Liver (tissue), 9 donors: ENCODE data around the gene DDX24. TPM values are rescaled to one million over a fixed set of nuclear protein-coding genes. Genes with fewer than 3 reads are reported as not detected.

Experiments used
- DNase-seq: peaks from one replicate; pipeline ENCODE4 v3.0.0-alpha.2; 2017; ENCODE audit warnings: low spot score
- H3K27ac ChIP-seq, 2 donors: one replicate each; pipeline ENCODE4 v1.7.0; 2013; ENCODE audit warnings: inconsistent platforms in 2 of 2, low read length in 2 of 2, control low read depth in 1 of 2, low read depth in 1 of 2, mild to moderate bottlenecking in 1 of 2
- H3K27me3 ChIP-seq, 4 donors: one replicate each; pipeline versions ENCODE4 v1.6.1 to v1.7.0; 2013; ENCODE audit warnings: low read length in 3 of 4, inconsistent platforms in 1 of 4, mild to moderate bottlenecking in 1 of 4, moderate library complexity in 1 of 4; ENCODE audit not compliant: control insufficient read depth in 4 of 4, insufficient read depth in 4 of 4
- H3K36me3 ChIP-seq, 4 donors: one replicate each; pipeline versions ENCODE4 v1.6.1 to v1.7.0; 2013; ENCODE audit warnings: low read length in 3 of 4, mild to moderate bottlenecking in 3 of 4, low read depth in 1 of 4, moderate library complexity in 1 of 4; ENCODE audit not compliant: control insufficient read depth in 4 of 4, insufficient read depth in 3 of 4
- H3K4me1 ChIP-seq, 4 donors: one replicate each; pipeline versions ENCODE4 v1.6.1 to v1.7.0; 2013; ENCODE audit warnings: low read length in 3 of 4, mild to moderate bottlenecking in 3 of 4, moderate library complexity in 1 of 4; ENCODE audit not compliant: control insufficient read depth in 4 of 4, insufficient read depth in 4 of 4
- H3K4me3 ChIP-seq, 3 donors: one replicate each; pipeline versions ENCODE4 v1.6.1 to v1.7.0; 2013; ENCODE audit warnings: low read length in 3 of 3, control low read depth in 1 of 3, low read depth in 1 of 3, mild to moderate bottlenecking in 1 of 3
- H3K9ac ChIP-seq, 2 donors: one replicate each; pipeline ENCODE4 v1.7.0; 2013; ENCODE audit warnings: low read length in 2 of 2, mild to moderate bottlenecking in 2 of 2, moderate library complexity in 2 of 2, control low read depth in 1 of 2, low read depth in 1 of 2
- H3K9me3 ChIP-seq, 4 donors: one replicate each; pipeline versions ENCODE4 v1.6.1 to v1.7.0; 2013; ENCODE audit warnings: low read length in 3 of 4; ENCODE audit not compliant: control insufficient read depth in 4 of 4
- ATF3 ChIP-seq: IDR thresholded peaks from 2 replicates; pipeline ENCODE4 v1.6.1; 2016; ENCODE audit warnings: antibody characterized with exemption
- CTCF ChIP-seq: fragments of 150-350 bp; IDR thresholded peaks from 2 replicates; pipeline ENCODE4 v1.5.1; 2017; ENCODE audit warnings: improper control_type of control experiment, low read depth, low read length; ENCODE audit not compliant: missing input control
- EGR1 ChIP-seq, 2 donors: IDR thresholded peaks; 2 replicates each; pipeline ENCODE4 v1.6.1; 2016 to 2018; ENCODE audit warnings: antibody characterized with exemption in 2 of 2, low read depth in 2 of 2
- FOXA1 ChIP-seq: IDR thresholded peaks from 2 replicates; pipeline ENCODE4 v1.6.1; 2016; ENCODE audit warnings: antibody characterized with exemption
- FOXA2 ChIP-seq: IDR thresholded peaks from 2 replicates; pipeline ENCODE4 v1.6.1; 2016; ENCODE audit warnings: antibody characterized with exemption
- GABPA ChIP-seq, 2 donors: IDR thresholded peaks in 1 of 2; conservative IDR thresholded peaks in 1 of 2; 2 replicates each; pipeline ENCODE4 v1.6.1; 2016; ENCODE audit warnings: antibody characterized with exemption in 2 of 2, mild to moderate bottlenecking in 1 of 2, moderate library complexity in 1 of 2
- HNF4A ChIP-seq, 2 donors: conservative IDR thresholded peaks; 2 replicates each; pipeline ENCODE4 v1.6.1; 2016; ENCODE audit warnings: antibody characterized with exemption in 2 of 2, mild to moderate bottlenecking in 2 of 2
- HNF4G ChIP-seq: IDR thresholded peaks from 2 replicates; pipeline ENCODE4 v1.6.1; 2016; ENCODE audit warnings: antibody characterized with exemption
- JUND ChIP-seq, 2 donors: IDR thresholded peaks; 2 replicates each; pipeline ENCODE4 v1.6.1; 2016; ENCODE audit warnings: antibody characterized with exemption in 2 of 2
- MAX ChIP-seq: IDR thresholded peaks from 2 replicates; pipeline ENCODE4 v1.6.1; 2016; ENCODE audit warnings: antibody characterized with exemption
- NR2F2 ChIP-seq: IDR thresholded peaks from 2 replicates; pipeline ENCODE4 v1.6.1; 2016; ENCODE audit warnings: antibody characterized with exemption
- RAD21 ChIP-seq, 2 donors: IDR thresholded peaks; 2 replicates each; pipeline ENCODE4 v1.6.1; 2016; ENCODE audit warnings: antibody characterized with exemption in 2 of 2, mild to moderate bottlenecking in 2 of 2
- REST ChIP-seq: IDR thresholded peaks from 2 replicates; pipeline ENCODE4 v1.6.1; 2016; ENCODE audit warnings: antibody characterized with exemption, mild to moderate bottlenecking
- RXRA ChIP-seq, 2 donors: IDR thresholded peaks; 2 replicates each; pipeline ENCODE4 v1.6.1; 2017 to 2018; ENCODE audit warnings: antibody characterized with exemption in 2 of 2, mild to moderate bottlenecking in 1 of 2
- SP1 ChIP-seq: IDR thresholded peaks from 2 replicates; pipeline ENCODE4 v1.6.1; 2018; ENCODE audit warnings: antibody characterized with exemption, mild to moderate bottlenecking
- TAF1 ChIP-seq: conservative IDR thresholded peaks from 2 replicates; pipeline ENCODE4 v1.6.1; 2016; ENCODE audit warnings: antibody characterized with exemption, mild to moderate bottlenecking
- YY1 ChIP-seq: IDR thresholded peaks from 2 replicates; pipeline ENCODE4 v1.6.1; 2016; ENCODE audit warnings: antibody characterized with exemption, mild to moderate bottlenecking
- WGBS: extraction: QIAGEN DNeasy Blood & Tissue Kit; methylation state at CpG from one replicate; pipeline ENCODE4 v1.1.7; 2013; 5-methylcytosine and 5-hydroxymethylcytosine counted together
- polyA plus RNA-seq, 2 donors: library from polyadenylated mRNA; stranded (reverse) in 1 of 2; unstranded in 1 of 2; fragments of 200-250 nt in 1 of 2; fragments of >200 nt in 1 of 2; fragmentation: Nextera tagmentation in 1 of 2; extraction: Ambion mirVana in 1 of 2; gene quantifications; one replicate each; pipeline versions ENCODE4 v1.2.1 to v1.2.3, GENCODE V29; 2013 to 2015
- total RNA-seq, 2 donors: library from RNA; depleted of rRNA; stranded (reverse); fragments of >200 nt; gene quantifications; one replicate each; pipeline ENCODE4 v1.2.3, GENCODE V29; 2014
- TF ChIP-seq, protein P1 (sequence below): IDR thresholded peaks from 2 replicates; pipeline ENCODE4 v1.6.1; 2016; ENCODE audit warnings: antibody characterized with exemption
- donor health status: healthy.
- donor health status: healthy.
- donor health status: healthy.
- donor health status: healthy.
- donor health status: healthy.

Gene DDX24
- total and polyA plus RNA-seq, 4 donors: 33.8 to 59.7 (median 47.8) TPM

GRCh38 chr14:94054401-94054800 is 26.6 kb downstream of the DDX24 start:
- H3K27me3 ChIP-seq: no peaks in the 10 kb centered on the region
- no peak overlapping the region for H3K4me3 ChIP-seq
- TF ChIP-seq FOXA1: no peak
- no peak for TF ChIP-seq GABPA (IDR thresholded peaks at IDR 0.05 in 1 of 2, conservative IDR thresholded peaks at IDR 0.05 in 1 of 2)
- TF ChIP-seq NR2F2: no peak
- no peak for TF ChIP-seq SP1
- no peak for TF ChIP-seq RAD21 (IDR thresholded peaks at IDR 0.05)
- no peak for TF ChIP-seq ATF3
- TF ChIP-seq HNF4A (conservative IDR thresholded peaks at IDR 0.05): no peak
- TF ChIP-seq, protein P1, sequence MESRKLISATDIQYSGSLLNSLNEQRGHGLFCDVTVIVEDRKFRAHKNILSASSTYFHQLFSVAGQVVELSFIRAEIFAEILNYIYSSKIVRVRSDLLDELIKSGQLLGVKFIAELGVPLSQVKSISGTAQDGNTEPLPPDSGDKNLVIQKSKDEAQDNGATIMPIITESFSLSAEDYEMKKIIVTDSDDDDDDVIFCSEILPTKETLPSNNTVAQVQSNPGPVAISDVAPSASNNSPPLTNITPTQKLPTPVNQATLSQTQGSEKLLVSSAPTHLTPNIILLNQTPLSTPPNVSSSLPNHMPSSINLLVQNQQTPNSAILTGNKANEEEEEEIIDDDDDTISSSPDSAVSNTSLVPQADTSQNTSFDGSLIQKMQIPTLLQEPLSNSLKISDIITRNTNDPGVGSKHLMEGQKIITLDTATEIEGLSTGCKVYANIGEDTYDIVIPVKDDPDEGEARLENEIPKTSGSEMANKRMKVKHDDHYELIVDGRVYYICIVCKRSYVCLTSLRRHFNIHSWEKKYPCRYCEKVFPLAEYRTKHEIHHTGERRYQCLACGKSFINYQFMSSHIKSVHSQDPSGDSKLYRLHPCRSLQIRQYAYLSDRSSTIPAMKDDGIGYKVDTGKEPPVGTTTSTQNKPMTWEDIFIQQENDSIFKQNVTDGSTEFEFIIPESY: no peak
- TF ChIP-seq YY1: no peak
- no peak for TF ChIP-seq FOXA2
- TF ChIP-seq MAX: no peak
- no peak for TF ChIP-seq JUND (IDR thresholded peaks at IDR 0.05)
- no peak for TF ChIP-seq REST
- TF ChIP-seq TAF1: no peak
- TF ChIP-seq EGR1 (IDR thresholded peaks at IDR 0.05; ENCODE audit: low read depth in 2 of 2): no peak
- TF ChIP-seq HNF4G: no peak
- no peak for TF ChIP-seq RXRA (IDR thresholded peaks at IDR 0.05)
- TF ChIP-seq CTCF: no peak
- no peaks in the 10 kb centered on the region for H3K9me3 ChIP-seq
- no peak overlapping the region for H3K27ac ChIP-seq
- H3K4me1 ChIP-seq: peaks cover 10 to 40% (median 30%) of the 10 kb centered on the region in 4 donors
- WGBS: 98% methylated on average over 1 of the region's 1 CpG
- H3K36me3 ChIP-seq: peaks cover 7 to 49% (median 38%) of the 10 kb centered on the region in 4 donors
- H3K9ac ChIP-seq: no peak overlapping the region
- DNase-seq: peak; percentile 14
